SK-N-MC (cell line): ENCODE results near the gene FNDC3B.

ENCODE experiments used
- EZH2 ChIP-seq: fragments of 200-600 bp; sonication (generic); IDR thresholded peaks from one replicate; pipeline ENCODE4 v1.6.1; 2017; ENCODE audit warnings: antibody characterized with exemption
- POLR2AphosphoS5 ChIP-seq: IDR thresholded peaks from 2 replicates; pipeline ENCODE4 v1.6.1; 2012; ENCODE audit warnings: mild to moderate bottlenecking, low read depth, low read length, borderline replicate concordance

- TF ChIP-seq POLR2AphosphoS5, result no peak
- TF ChIP-seq EZH2, result no peak
Observed at GRCh38 chr3:172125053-172125452, 85.7 kb downstream of the FNDC3B start.
